Karpas-422 (cell line): ENCODE results near the gene SYNGR3. TPM values are rescaled to one million over a fixed set of nuclear protein-coding genes. Genes with fewer than 3 reads are reported as not detected.

Source experiments
- DNase-seq: peaks from one replicate; pipeline ENCODE4 v3.0.0-alpha.2; 2015
- H2AFZ ChIP-seq: fragments of 200-600 bp; sonication (generic); 2 replicates; pipeline ENCODE4 v1.6.1; 2014; ENCODE audit warnings: antibody characterized with exemption, low read length, mixed read lengths
- H3K27ac ChIP-seq: fragments of 200-600 bp; sonication (generic); 2 replicates; pipeline ENCODE4 v1.5.1; 2014; ENCODE audit warnings: mild to moderate bottlenecking, low read length, moderate library complexity
- H3K27me3 ChIP-seq: fragments of 200-600 bp; sonication (generic); 2 replicates; pipeline ENCODE4 v1.6.1; 2014; ENCODE audit warnings: low read length, mixed read lengths
- H3K36me3 ChIP-seq: fragments of 200-600 bp; sonication (generic); 2 replicates; pipeline ENCODE4 v1.6.1; 2014; ENCODE audit warnings: low read length, mixed read lengths; ENCODE audit not compliant: insufficient read depth
- H3K4me1 ChIP-seq: fragments of 200-600 bp; sonication (generic); 2 replicates; pipeline ENCODE4 v1.6.1; 2014; ENCODE audit warnings: mild to moderate bottlenecking, low read length, mixed read lengths
- H3K4me2 ChIP-seq: fragments of 200-600 bp; sonication (generic); 2 replicates; pipeline ENCODE4 v1.6.1; 2014; ENCODE audit warnings: low read length, low read depth, mild to moderate bottlenecking; ENCODE audit not compliant: poor library complexity, severe bottlenecking
- H3K4me3 ChIP-seq: fragments of 200-600 bp; sonication (generic); 2 replicates; pipeline ENCODE4 v1.5.1; 2014; ENCODE audit warnings: mild to moderate bottlenecking, antibody characterized with exemption, low read length, mixed read lengths
- H3K79me2 ChIP-seq: fragments of 200-600 bp; sonication (generic); 2 replicates; pipeline ENCODE4 v1.6.1; 2014; ENCODE audit warnings: mild to moderate bottlenecking, low read length, mixed read lengths
- H3K9ac ChIP-seq: fragments of 200-600 bp; sonication (generic); 2 replicates; pipeline ENCODE4 v1.6.0; 2014; ENCODE audit warnings: low read length
- H3K9me2 ChIP-seq: fragments of 200-600 bp; sonication (generic), shearing (Covaris generic); replicated peaks from 2 replicates; pipeline ENCODE4 v1.6.0; 2014; ENCODE audit warnings: mild to moderate bottlenecking, low read length, moderate library complexity; ENCODE audit not compliant: insufficient read depth
- H3K9me3 ChIP-seq: fragments of 300-700, 200-600 bp; sonication (generic); 2 replicates; pipeline ENCODE4 v1.6.1; 2014; ENCODE audit warnings: low read length, mixed read lengths
- H4K20me1 ChIP-seq: fragments of 200-600 bp; sonication (generic); 2 replicates; pipeline ENCODE4 v1.6.1; 2014; ENCODE audit warnings: mild to moderate bottlenecking, antibody characterized with exemption, low read length, low read depth; ENCODE audit not compliant: insufficient read depth
- small RNA-seq: library from RNA; depleted of rRNA; stranded (forward); fragments of <200 nt; gene quantifications from one replicate; pipeline ENCODE3, GENCODE V24; 2014
- total RNA-seq: library from RNA; depleted of rRNA; stranded (reverse); fragments of >200 nt; shearing (Covaris generic); gene quantifications from 2 replicates; pipeline ENCODE4 v1.2.3, GENCODE V29; 2014; ENCODE audit warnings: low replicate concordance; rRNA removed

The SYNGR3 gene
- total RNA-seq, 1 experiment from 2014 or later, result 5.3 TPM

- no peak overlapping the region for H3K27ac ChIP-seq
- peaks cover 15% of the 10 kb centered on the region for H3K79me2 ChIP-seq
- H2AFZ ChIP-seq, result no peak overlapping the region
- no peak overlapping the region for H3K4me3 ChIP-seq
- H3K36me3 ChIP-seq, result no peaks in the 10 kb centered on the region
- H3K9ac ChIP-seq, result no peak overlapping the region
- no peaks in the 10 kb centered on the region for H3K9me3 ChIP-seq
- no peaks in the 10 kb centered on the region for H3K27me3 ChIP-seq
- no peaks in the 10 kb centered on the region for H4K20me1 ChIP-seq
- DNase-seq, result no peak
- H3K9me2 ChIP-seq, result no peaks in the 10 kb centered on the region
- H3K4me2 ChIP-seq, result no peak overlapping the region
- H3K4me1 ChIP-seq, result peaks cover 12% of the 10 kb centered on the region
These were observed 52.6 kb downstream of the SYNGR3 start for GRCh38 chr16:2042171-2042985.

- Histone ChIP-seq H3K4me1 (peaks cover 12% of the 10 kb centered on the region), H3K79me2 (peaks cover 18% of the 10 kb centered on the region), H3K27me3 (no peaks in the 10 kb centered on the region), H3K9me2 (no peaks in the 10 kb centered on the region), H3K27ac (no peak overlapping the region), H3K9ac (no peak overlapping the region), H3K36me3 (no peaks in the 10 kb centered on the region), H3K4me3 (no peak overlapping the region), H3K9me3 (no peaks in the 10 kb centered on the region), H2AFZ (no peak overlapping the region), H3K4me2 (no peak overlapping the region), H4K20me1 (no peaks in the 10 kb centered on the region)
- DNase-seq, result no peak
These were observed 53.4 kb downstream of the SYNGR3 start for GRCh38 chr16:2042986-2043666.

Small RNAs within 50 kb of the gene (small RNA-seq; reads per million reads assigned to genes)
- gene AC005363.2, result not detected
- not detected for gene RN7SL219P
- gene SNORA10, result not detected
- gene SNORA64, result not detected

Other genes starting within 250 kb of the SYNGR3 start
- gene NME3, start 218.4 kb upstream of the SYNGR3 start, total RNA-seq, result 35.9 and 83.0 TPM in 2 replicates
- gene EME2, start 217.2 kb upstream of the SYNGR3 start, total RNA-seq, result 7.7 and 27.2 TPM in 2 replicates
- 101 and 177 TPM in 2 replicates for gene MRPS34, start 216.8 kb upstream of the SYNGR3 start, total RNA-seq
- 38.5 and 73.9 TPM in 2 replicates for gene SPSB3, start 207.4 kb upstream of the SYNGR3 start, total RNA-seq
- 35.9 and 66.3 TPM in 2 replicates for gene NUBP2, start 207.0 kb upstream of the SYNGR3 start, total RNA-seq
- gene IGFALS, start 196.3 kb upstream of the SYNGR3 start, total RNA-seq, result not detected in 2 replicates
- gene HAGH, start 163.1 kb upstream of the SYNGR3 start, total RNA-seq, result 38.4 and 126 TPM in 2 replicates
- 12.6 and 24.6 TPM in 2 replicates for gene FAHD1, start 162.8 kb upstream of the SYNGR3 start, total RNA-seq
- gene MEIOB, start 117.8 kb upstream of the SYNGR3 start, total RNA-seq, result not detected in 2 replicates
- gene HS3ST6, start 71.6 kb upstream of the SYNGR3 start, total RNA-seq, result not detected in 2 replicates
- 4.8 and 18.1 TPM in 2 replicates for gene MSRB1, start 46.8 kb upstream of the SYNGR3 start, total RNA-seq
- gene RPL3L, start 35.3 kb upstream of the SYNGR3 start, total RNA-seq, result not detected in 2 replicates
- 288 and 537 TPM in 2 replicates for gene NDUFB10, start 30.4 kb upstream of the SYNGR3 start, total RNA-seq
- 3,837 and 4,799 TPM in 2 replicates for gene RPS2, start 25.1 kb upstream of the SYNGR3 start, total RNA-seq
- gene RNF151, start 23.1 kb upstream of the SYNGR3 start, total RNA-seq, result not detected in 2 replicates
- 25.4 and 48.6 TPM in 2 replicates for gene TBL3, start 17.9 kb upstream of the SYNGR3 start, total RNA-seq
- gene NOXO1, start 8.5 kb upstream of the SYNGR3 start, total RNA-seq, result not detected in 2 replicates
- gene GFER, start 5.8 kb upstream of the SYNGR3 start, total RNA-seq, result 17.0 and 43.8 TPM in 2 replicates
- 12.6 and 20.5 TPM in 2 replicates for gene ZNF598, start 19.9 kb downstream of the SYNGR3 start, total RNA-seq
- gene NPW, start 29.8 kb downstream of the SYNGR3 start, total RNA-seq, result 3.0 TPM in 1 of 2 replicates, not detected in the other
- not detected in 2 replicates for gene NHERF2, start 36.9 kb downstream of the SYNGR3 start, total RNA-seq
- gene NTHL1, start 57.9 kb downstream of the SYNGR3 start, total RNA-seq, result 23.2 and 52.2 TPM in 2 replicates
- gene TSC2, start 58.0 kb downstream of the SYNGR3 start, total RNA-seq, result 33.3 and 64.5 TPM in 2 replicates
- gene PKD1, start 145.9 kb downstream of the SYNGR3 start, total RNA-seq, result 72.8 and 110 TPM in 2 replicates
- 12.8 and 15.0 TPM in 2 replicates for gene RAB26, start 158.7 kb downstream of the SYNGR3 start, total RNA-seq
- 68.3 and 110 TPM in 2 replicates for gene TRAF7, start 165.8 kb downstream of the SYNGR3 start, total RNA-seq
- gene CASKIN1, start 206.6 kb downstream of the SYNGR3 start, total RNA-seq, result 0.14 TPM in 1 of 2 replicates, not detected in the other
- 46.3 and 67.0 TPM in 2 replicates for gene MLST8, start 215.5 kb downstream of the SYNGR3 start, total RNA-seq
- 3.7 and 7.9 TPM in 2 replicates for gene BRICD5, start 220.9 kb downstream of the SYNGR3 start, total RNA-seq
- gene PGP, start 224.9 kb downstream of the SYNGR3 start, total RNA-seq, result 26.5 and 42.1 TPM in 2 replicates
- 14.8 and 36.9 TPM in 2 replicates for gene E4F1, start 233.6 kb downstream of the SYNGR3 start, total RNA-seq
- 0.78 and 5.2 TPM in 2 replicates for gene DNASE1L2, start 246.5 kb downstream of the SYNGR3 start, total RNA-seq